Activated CD4-positive, alpha-beta T cell treated with anti-CD3 and anti-CD28 coated beads, Interleukin-2, amount 50 U/mL, for 24 hours (primary cell): ENCODE data around the gene ACSF3.
A peak's percentile ranks its signal among the peaks of the same experiment; 100 is the strongest.
"Not testable (repeated sequence)": the region's sequence is repeated elsewhere in the genome, so short reads cannot be mapped to it uniquely, and the experiment has no call there.

Experiments
- DNase-seq, 2 donors: peaks; one replicate each; pipeline ENCODE4 v3.0.0-alpha.2; 2020; ENCODE audit warnings: low read depth in 1 of 2, low spot score in 1 of 2

Gene ACSF3

GRCh38 chr16:89187032-89187769 is 93.5 kb downstream of the ACSF3 start:
- DNase-seq = no peak

DNA sequence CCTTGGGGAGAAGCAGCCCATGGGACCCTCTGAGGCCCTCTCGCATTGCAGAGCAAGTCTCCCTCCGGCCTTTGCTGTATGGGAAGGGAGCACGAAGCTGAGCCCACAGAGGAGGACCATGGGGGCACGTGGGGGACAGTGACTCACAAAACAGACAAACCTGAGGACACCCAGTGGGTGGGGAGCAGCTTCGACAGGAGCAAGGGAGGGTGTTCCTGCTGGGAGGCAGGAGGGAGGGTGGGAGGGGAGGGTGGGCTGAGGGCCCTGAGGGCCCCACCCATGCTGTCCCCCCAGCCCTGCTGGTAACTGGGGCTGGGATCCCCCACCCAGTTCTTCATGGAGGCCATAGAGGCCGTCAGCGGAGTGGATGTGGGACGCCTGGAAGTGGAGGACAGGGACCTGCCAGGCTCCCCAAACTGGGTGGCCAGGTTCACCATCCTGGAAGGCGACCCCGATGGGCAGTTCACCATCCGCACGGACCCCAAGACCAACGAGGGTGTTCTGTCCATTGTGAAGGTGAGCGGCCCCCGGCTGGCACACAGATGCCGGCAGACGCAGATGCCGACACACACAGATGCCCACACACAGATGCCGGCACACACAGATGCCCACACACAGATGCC is 94.2 kb downstream of the ACSF3 start:
- no peak for DNase-seq

DNA sequence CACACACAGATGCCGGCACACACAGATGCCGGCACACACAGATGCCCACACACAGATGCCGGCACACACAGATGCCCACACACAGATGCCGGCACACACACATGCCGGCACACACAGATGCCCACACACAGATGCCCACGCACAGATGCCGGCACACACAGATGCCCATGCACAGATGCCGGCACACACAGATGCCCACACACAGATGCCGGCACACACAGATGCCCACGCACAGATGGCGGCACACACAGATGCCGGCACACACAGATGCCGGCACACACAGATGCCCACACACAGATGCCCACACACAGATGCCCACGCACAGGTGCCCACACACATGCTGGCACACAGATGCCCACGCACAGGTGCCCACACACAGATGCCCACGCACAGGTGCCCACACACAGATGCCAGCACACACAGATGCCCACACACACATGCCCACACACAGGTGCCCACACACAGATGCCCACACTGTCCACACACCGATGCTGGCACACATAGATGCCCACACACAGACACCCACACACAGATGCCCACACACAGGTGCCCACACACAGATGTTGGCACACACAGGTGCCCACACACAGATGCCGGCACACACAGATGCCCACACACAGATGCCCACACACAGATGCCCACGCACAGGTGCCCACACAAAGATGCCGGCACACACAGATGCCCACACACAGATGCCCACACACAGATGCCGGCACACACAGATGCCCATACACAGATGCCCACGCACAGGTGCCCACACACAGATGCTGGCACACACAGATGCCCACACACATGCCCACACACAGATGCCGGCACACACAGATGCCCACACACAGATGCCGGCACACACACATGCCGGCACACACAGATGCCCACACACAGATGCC is 95.1 kb downstream of the ACSF3 start:
- not testable (repeated sequence) for DNase-seq

DNA sequence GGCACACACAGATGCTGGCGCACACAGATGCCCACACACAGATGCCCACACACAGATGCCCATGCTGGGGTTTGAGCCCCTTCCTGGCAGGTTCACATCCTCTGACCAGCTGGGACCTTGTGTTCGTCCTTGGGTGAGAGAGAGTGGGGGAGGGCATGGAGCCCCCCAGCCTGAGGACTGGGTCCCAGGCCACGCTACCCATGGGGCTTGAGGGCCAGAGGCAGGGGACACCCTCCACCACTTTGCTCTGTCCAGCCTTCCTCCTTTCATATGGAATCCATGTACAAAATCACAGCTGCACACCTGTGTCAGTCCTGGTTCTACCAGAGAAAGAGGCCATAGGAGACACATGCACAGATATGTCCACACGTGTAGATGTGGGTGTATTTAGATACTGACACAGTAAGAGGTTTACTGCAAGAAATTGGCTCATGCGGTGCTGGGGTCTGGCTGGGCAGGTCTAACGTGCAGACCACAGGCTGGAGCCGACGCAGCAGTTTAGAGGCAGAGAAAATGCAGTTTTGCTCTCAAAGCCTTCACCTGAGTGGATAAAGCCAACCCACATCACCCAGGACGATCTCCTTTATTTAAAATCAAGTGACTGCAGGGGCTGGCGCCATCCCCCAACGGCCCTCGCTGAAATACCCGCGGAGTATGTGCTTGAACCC is 95.8 kb downstream of the ACSF3 start:
- DNase-seq = no peak

DNA sequence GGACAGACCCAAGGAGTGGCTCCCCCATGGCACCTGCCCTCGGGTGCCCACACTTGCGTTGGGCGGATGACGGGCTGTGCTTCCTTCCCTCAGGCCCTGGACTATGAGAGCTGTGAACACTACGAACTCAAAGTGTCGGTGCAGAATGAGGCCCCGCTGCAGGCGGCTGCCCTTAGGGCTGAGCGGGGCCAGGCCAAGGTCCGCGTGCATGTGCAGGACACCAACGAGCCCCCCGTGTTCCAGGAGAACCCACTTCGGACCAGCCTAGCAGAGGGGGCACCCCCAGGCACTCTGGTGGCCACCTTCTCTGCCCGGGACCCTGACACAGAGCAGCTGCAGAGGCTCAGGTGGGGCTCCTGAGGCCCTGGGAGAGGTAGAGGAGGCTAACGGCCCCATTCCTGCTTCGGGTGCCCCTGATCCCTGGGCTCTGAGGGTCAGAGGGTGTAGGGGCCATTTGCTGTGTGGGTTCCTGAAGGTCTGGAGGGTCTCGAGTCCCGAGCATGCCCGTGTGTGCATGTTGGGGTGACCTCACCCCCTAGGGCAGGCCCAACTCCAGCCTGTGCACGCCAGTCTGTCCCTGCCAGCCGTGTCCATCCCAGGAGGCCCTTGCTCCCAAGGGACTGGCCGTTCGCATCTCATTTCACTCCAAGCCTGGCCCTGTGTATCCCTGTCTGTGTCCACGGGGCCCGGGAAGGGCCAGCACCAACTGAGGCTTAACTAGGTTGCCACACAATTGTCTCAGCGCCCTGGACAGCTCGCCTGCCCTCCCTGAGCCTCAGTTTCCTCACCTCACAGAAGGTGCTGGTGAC is 96.7 kb downstream of the ACSF3 start:
- DNase-seq = no peak

DNA sequence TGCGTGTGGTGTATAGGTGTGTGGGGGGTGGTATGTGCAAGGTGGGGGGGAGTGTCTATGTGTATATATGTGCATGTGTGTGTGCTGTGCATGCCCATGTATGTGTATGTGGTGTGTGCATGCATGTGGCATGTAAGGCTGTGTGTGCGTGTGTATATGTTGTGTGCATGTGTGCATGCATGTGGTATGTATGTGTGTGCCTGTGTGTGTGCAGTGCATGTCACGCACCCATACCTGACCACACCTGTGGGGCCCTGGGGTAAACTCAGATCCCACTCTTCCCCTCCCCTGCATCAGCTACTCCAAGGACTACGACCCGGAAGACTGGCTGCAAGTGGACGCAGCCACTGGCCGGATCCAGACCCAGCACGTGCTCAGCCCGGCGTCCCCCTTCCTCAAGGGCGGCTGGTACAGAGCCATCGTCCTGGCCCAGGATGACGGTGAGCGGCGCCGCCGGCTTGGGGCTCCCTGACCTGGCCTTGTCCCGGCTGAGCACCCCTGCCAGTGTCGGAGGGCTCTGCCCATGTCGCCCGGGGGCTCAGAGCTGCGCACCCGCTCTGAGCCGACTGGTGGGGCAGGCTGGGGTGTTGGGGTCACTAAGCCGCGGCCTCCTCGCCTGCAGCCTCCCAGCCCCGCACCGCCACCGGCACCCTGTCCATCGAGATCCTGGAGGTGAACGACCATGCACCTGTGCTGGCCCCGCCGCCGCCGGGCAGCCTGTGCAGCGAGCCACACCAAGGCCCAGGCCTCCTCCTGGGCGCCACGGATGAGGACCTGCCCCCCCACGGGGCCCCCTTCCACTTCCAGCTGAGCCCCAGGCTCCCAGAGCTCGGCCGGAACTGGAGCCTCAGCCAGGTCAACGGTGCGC is 97.6 kb downstream of the ACSF3 start:
- no peak for DNase-seq

- DNase-seq = no peak
These were observed 98.2 kb downstream of the ACSF3 start for GRCh38 chr16:89191901-89192185.

DNA sequence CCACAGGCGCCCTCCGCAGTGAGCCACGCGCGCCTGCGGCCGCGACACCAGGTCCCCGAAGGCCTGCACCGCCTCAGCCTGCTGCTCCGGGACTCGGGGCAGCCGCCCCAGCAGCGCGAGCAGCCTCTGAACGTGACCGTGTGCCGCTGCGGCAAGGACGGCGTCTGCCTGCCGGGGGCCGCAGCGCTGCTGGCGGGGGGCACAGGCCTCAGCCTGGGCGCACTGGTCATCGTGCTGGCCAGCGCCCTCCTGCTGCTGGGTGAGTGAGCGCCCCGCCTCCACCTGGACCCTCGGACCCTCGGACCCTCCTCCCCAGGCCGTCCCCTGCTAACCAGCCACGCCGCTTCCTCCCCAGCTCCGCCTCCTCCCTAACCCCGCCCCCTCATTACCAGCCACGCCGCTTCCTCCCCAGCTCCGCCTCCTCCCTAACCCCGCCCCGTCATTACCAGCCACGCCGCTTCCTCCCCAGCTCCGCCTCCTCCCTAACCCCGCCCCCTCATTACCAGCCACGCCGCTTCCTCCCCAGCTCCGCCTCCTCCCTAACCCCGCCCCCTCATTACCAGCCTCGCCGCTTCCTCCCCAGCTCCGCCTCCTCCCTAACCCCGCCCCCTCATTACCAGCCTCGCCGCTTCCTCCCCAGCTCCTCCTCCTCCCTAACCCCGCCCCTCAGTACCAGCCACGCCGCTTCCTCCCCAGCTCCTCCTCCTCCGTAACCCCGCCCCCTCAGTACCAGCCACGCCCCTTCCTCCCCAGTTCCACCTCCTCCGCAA is 98.7 kb downstream of the ACSF3 start:
- peak in 1 of 2 donors; percentile 30 for DNase-seq

DNA sequence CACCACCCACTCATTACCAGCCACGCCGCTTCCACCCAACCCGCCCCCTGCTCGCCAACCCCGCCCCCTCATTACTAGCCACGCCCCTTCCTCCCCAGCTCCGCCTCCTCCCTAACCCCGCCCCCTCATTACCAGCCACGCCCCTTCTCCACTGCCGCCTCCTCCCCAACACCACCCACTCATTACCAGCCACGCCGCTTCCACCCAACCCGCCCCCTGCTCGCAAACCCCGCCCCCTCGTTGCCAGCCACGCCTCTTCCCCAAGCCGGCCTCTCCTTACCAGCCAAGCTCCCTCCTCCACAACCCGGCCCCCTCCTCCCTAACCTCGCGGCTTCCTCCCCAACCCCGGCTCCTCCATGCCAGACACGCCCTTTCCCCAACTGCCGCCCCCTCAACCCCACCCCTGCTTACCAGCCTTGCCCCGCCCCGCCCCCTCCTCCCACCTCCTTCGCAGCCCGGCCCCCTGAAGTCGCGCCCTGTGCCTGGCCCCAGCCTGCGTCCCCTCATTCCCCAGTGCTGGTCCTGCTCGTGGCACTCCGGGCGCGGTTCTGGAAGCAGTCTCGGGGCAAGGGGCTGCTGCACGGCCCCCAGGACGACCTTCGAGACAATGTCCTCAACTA is 99.4 kb downstream of the ACSF3 start:
- DNase-seq = peak in 1 of 2 donors; percentile 70

DNA sequence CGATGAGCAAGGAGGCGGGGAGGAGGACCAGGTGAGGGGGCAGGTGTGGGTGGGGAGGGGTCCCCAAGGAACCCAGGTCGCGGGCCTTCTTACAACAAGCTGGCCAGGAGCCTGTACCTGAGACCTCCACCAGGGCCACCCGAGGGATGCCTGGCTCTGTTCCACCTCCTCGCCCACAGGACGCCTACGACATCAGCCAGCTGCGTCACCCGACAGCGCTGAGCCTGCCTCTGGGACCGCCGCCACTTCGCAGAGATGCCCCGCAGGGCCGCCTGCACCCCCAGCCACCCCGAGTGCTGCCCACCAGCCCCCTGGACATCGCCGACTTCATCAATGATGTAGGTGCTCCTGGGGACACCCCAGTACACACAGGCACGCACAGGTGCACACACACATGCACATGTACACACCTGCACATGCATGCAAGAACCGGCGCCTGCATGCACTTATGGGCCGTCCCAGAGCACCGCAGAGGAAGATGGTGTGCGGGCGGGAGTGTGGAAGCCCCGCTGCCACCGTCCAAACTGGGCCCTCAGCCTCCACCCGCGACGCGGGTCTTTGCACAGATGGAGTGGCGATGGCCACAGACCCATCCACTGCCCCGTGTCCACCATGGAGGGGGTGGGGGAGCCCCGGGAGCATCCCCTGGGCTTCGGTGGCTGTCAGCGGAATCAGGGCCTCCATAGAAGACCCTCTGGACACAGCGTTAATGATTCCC is 100.1 kb downstream of the ACSF3 start:
- DNase-seq = no peak

- DNase-seq = no peak
These were observed 101.0 kb downstream of the ACSF3 start for GRCh38 chr16:89194340-89195311.

DNA sequence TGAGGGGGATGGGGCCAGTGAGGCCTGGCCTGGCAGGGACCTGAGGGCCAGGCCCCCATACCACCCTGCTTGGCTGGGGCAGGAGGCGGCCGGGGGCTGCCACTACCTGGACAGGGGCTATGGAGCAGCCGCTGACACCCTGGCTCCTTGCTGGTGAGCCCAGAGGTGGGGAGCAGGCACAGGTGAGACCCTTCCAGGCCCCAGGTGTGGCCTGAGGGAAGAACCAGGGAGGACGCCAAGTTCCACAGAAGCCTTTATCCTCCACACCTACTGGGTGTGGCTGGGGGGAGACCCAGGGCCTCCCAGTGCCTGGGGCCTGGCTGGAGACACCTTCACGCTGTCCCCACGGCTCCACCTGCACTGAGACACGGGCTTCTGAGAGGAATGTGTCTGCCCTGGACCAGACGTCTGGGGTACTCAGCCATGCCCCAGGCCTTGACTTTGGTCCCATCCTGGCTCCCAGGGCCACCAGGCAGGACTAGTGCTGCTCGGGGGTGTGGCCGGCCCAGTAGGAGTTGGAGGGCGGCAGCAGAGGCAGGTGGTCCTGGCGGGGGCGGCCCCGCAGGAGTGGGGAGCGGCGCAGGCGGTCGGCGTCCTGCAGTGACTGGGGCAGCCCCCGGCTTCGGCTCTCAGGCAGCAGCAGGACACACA is 102.0 kb downstream of the ACSF3 start:
- DNase-seq = no peak

DNA sequence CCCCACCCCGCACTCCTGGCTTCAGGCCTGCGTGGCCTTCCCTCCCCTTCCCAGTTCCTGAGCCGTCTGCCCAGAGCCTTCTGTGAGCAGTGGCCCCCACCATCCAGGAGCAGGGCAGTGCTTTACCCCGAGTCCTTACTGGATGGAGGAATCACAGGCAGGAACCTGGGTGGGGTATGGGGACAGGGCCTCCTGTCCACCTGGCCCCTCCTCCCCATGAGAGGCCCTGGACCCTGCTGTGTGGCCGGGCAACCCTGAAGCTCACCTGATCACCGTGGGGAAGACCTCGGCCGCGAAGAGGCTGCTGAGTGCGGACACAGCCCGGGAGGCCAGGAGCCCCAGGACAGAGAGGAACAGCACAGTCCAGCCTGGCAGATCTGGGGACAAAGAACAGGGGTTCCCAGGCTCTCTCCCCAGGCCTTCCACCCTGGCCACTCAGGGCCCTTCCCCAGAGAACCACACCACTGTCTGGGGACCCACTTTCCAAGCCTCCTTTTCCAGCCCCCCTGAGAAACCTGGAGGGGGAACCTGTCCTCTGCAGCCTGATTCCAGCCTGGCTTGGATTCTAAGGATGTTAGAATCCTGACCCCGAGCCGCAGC is 103.5 kb downstream of the ACSF3 start:
- DNase-seq = no peak

DNA sequence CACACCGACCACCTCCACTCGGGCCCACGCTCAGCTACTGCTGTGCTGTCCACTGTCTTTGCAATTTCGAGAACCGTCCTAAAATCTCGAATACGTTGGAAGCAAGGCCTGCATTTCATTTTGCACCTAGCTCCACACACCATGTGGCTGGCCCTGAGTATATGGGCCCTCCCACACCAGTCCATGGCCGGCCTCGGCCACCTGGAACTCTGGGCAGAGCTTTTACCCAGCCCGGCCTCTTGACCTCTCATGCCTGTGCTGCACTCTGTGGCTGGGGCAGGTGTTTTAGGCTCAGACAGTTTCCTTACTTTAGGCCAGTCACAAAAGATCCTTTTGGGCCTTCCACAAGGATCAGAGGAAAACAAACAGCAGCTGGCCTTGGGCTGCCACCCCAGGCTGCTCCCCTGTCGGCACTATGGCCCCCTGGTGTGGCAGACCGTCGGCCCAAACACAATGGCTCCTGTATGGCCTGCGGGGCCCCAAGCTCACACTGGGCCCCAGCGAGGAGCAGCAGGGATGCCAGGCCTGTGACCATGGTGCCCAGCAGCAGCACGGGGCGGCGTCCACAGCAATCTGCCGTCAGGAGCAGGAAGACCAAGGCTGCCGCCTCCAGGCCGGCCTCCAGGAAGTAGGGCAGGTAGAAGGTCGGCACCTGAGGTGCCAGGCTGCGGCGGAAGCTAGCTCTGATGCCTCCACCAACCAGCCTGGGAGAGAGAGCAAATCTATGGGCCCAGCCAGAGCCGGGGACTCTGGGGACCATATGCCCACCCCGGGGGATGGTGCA is 104.2 kb downstream of the ACSF3 start:
- DNase-seq = no peak
